K562 (cell line): ENCODE measurements around the gene LRRC27. TPM values are rescaled to one million over a fixed set of nuclear protein-coding genes. Genes with fewer than 3 reads are reported as not detected.

Source experiments
- ATAC-seq: fragments of 200-7000 bp; cut with Tn5 transposase; 3 replicates; pipeline ENCODE4 v1.9.1; 2020; ENCODE audit warnings: moderate library complexity
- BruUV-seq: library from RNA; stranded (reverse); fragments of 400-500 nt; replicated peaks from 2 replicates; lab custom pipeline; 2021; lab: Mats Ljungman, UMichigan
- CTCF ChIA-PET: fragments of 300-600 bp; formaldehyde crosslinking; extraction: SDS; loops from one replicate; lab custom pipeline; 2021; ENCODE audit warnings: low intra/inter-chr PET ratio; lab: Yijun Ruan, JAX
- POLR2A ChIA-PET: fragments of 300-600, 350-650 bp; sonication (Branson Sonifier 250); formaldehyde crosslinking; extraction: SDS; loops from one replicate; lab custom pipeline; 2021; ENCODE audit warnings: antibody characterized with exemption, inconsistent platforms; lab: Yijun Ruan, JAX
- DNase-seq, 4 experiments: peaks; one replicate each; pipeline versions ENCODE4 v3.0.0 to v3.0.0-alpha.2; 2011 to 2018; ENCODE audit warnings: low spot score in 3 of 4, mixed read lengths in 3 of 4; ENCODE audit errors: extremely low read depth in 1 of 4
- FAIRE-seq: peaks from 2 replicates; lab custom pipeline; 2011; peaks lifted over from hg19 to GRCh38; lab: Jason Lieb, UNC
- H2AFZ ChIP-seq: 2 replicates; pipeline ENCODE4 v1.6.0; 2011; ENCODE audit warnings: low read depth, low read length, control low read depth, inconsistent platforms
- H3K27ac ChIP-seq: fragments of 200-600 bp; 3 replicates; pipeline ENCODE4 v1.8.0; 2011; ENCODE audit warnings: low read depth, mild to moderate bottlenecking, control low read depth, inconsistent platforms, low read length, moderate library complexity, mixed read lengths; ENCODE audit errors: extremely low read depth
- H3K27me3 ChIP-seq, 2 experiments: fragments of 300-600 bp in 1 of 2; 2 replicates in 1 of 2; 3 replicates in 1 of 2; pipeline versions ENCODE4 v1.6.0 to v1.8.0; 2011; ENCODE audit warnings: inconsistent platforms in 2 of 2, low read length in 2 of 2, mild to moderate bottlenecking in 1 of 2, mixed read lengths in 1 of 2, moderate library complexity in 1 of 2; ENCODE audit not compliant: control insufficient read depth in 2 of 2, insufficient read depth in 2 of 2
- H3K36me3 ChIP-seq: fragments of 300-600 bp; 3 replicates; pipeline ENCODE4 v1.8.0; 2011; ENCODE audit warnings: mild to moderate bottlenecking, low read length, inconsistent platforms; ENCODE audit not compliant: control insufficient read depth, insufficient read depth
- H3K4me1 ChIP-seq, 2 experiments: fragments of 200-600 bp in 1 of 2; replicated peaks in 1 of 2; 2 replicates in 1 of 2; 3 replicates in 1 of 2; pipeline versions ENCODE4 v1.5.1 to v1.8.0; 2011; ENCODE audit warnings: inconsistent platforms in 2 of 2, low read length in 2 of 2, mild to moderate bottlenecking in 1 of 2, mixed read lengths in 1 of 2, moderate library complexity in 1 of 2; ENCODE audit not compliant: control insufficient read depth in 2 of 2, insufficient read depth in 2 of 2
- H3K4me2 ChIP-seq: 2 replicates; pipeline ENCODE4 v1.6.1; 2011; ENCODE audit warnings: low read length, control low read depth, inconsistent platforms, mixed read lengths; ENCODE audit not compliant: insufficient read depth
- H3K4me3 ChIP-seq: fragments of 200-600 bp; sonication (generic), shearing (Covaris generic); 2 replicates; pipeline ENCODE4 v1.5.1; 2016; ENCODE audit warnings: control low read depth, inconsistent platforms
- H3K79me2 ChIP-seq: fragments of 200-600 bp; 3 replicates; pipeline ENCODE4 v1.8.0; 2011; ENCODE audit warnings: low read length, inconsistent platforms; ENCODE audit not compliant: control insufficient read depth, insufficient read depth
- H3K9ac ChIP-seq, 2 experiments: 2 replicates each; pipeline versions ENCODE4 v1.6.0 to v1.6.1; 2011; ENCODE audit warnings: low read depth in 2 of 2, low read length in 2 of 2, control low read depth in 1 of 2, inconsistent platforms in 1 of 2, mild to moderate bottlenecking in 1 of 2, mixed read lengths in 1 of 2; ENCODE audit not compliant: insufficient read depth in 1 of 2
- H3K9me1 ChIP-seq: one replicate; pipeline ENCODE4 v1.6.0; 2011; ENCODE audit warnings: inconsistent platforms, mild to moderate bottlenecking, low read length, moderate library complexity; ENCODE audit not compliant: control insufficient read depth, insufficient read depth
- H3K9me3 ChIP-seq: replicated peaks from 2 replicates; pipeline ENCODE4 v1.5.1; 2011; ENCODE audit warnings: low read depth, low read length, inconsistent platforms; ENCODE audit not compliant: control insufficient read depth, insufficient read depth
- H4K20me1 ChIP-seq: replicated peaks from 2 replicates; pipeline ENCODE4 v1.6.1; 2011; ENCODE audit warnings: low read length, inconsistent platforms, mixed read lengths; ENCODE audit not compliant: control insufficient read depth, insufficient read depth
- ARHGAP35 ChIP-seq: fragments of 450-650 bp; IDR thresholded peaks from 2 replicates; pipeline ENCODE4 v1.6.1; 2018; ENCODE audit not compliant: partially characterized antibody
- CGGBP1 ChIP-seq: fragments of 250-450 bp; sonication (Bioruptor Pico); IDR thresholded peaks from 2 replicates; pipeline ENCODE4 v1.9.0; 2021; ENCODE audit warnings: mild to moderate bottlenecking
- CHAMP1 ChIP-seq: fragments of 450-650 bp; IDR thresholded peaks from 2 replicates; pipeline ENCODE4 v1.6.1; 2016; ENCODE audit warnings: mild to moderate bottlenecking
- HNRNPLL ChIP-seq: fragments of 200-400 bp; formaldehyde crosslinking; IDR thresholded peaks from 2 replicates; pipeline ENCODE4 v1.6.1; 2017; ENCODE audit warnings: low read length, low read depth, mild to moderate bottlenecking; ENCODE audit not compliant: poor library complexity, severe bottlenecking
- HOMEZ ChIP-seq: fragments of 250-450 bp; sonication (Bioruptor Pico); IDR thresholded peaks from 2 replicates; pipeline ENCODE4 v1.4.0; 2020; ENCODE audit warnings: mild to moderate bottlenecking, moderate library complexity
- MTA3 ChIP-seq: fragments of 450-650 bp; formaldehyde crosslinking; IDR thresholded peaks from 2 replicates; pipeline ENCODE4 v1.6.1; 2017; ENCODE audit warnings: mild to moderate bottlenecking, borderline replicate concordance
- MYC ChIP-seq, 2 experiments: fragments of 250-450 bp in 1 of 2; sonication (Bioruptor Pico) in 1 of 2; IDR thresholded peaks; 2 replicates each; pipeline versions ENCODE4 v1.5.1 to v1.6.1; 2012 to 2021; ENCODE audit warnings: low read depth in 2 of 2, borderline replicate concordance in 1 of 2, improper control_type of control experiment in 1 of 2, low read length in 1 of 2, mild to moderate bottlenecking in 1 of 2, moderate library complexity in 1 of 2
- POLR3A ChIP-seq: IDR thresholded peaks from 2 replicates; pipeline ENCODE4 v1.6.1; 2011; ENCODE audit warnings: borderline replicate concordance, mild to moderate bottlenecking, moderate library complexity; ENCODE audit not compliant: insufficient read length, insufficient read depth; ENCODE audit errors: extremely low read depth
- PRDM10 ChIP-seq: fragments of 450-650 bp; IDR thresholded peaks from 2 replicates; pipeline ENCODE4 v1.6.1; 2018; ENCODE audit not compliant: partially characterized antibody
- SAFB ChIP-seq: fragments of 200-400 bp; formaldehyde crosslinking; IDR thresholded peaks from 2 replicates; pipeline ENCODE4 v1.6.1; 2017; ENCODE audit warnings: low read depth, low read length, borderline replicate concordance
- ZC3H11A ChIP-seq: IDR thresholded peaks from 2 replicates; pipeline ENCODE4 v1.6.1; 2012; ENCODE audit warnings: low read depth, low read length, improper control_type of control experiment
- ZNF311 ChIP-seq: fragments of 250-450 bp; sonication (Bioruptor Pico); IDR thresholded peaks from 2 replicates; pipeline ENCODE4 v1.4.0; 2020; ENCODE audit warnings: mild to moderate bottlenecking, moderate library complexity
- ZNF586 ChIP-seq: fragments of 450-650 bp; formaldehyde crosslinking; conservative IDR thresholded peaks from 2 replicates; pipeline ENCODE4 v1.4.0; 2020; ENCODE audit warnings: mild to moderate bottlenecking, moderate library complexity
- WGBS: fragments of 100-300 bp; shearing (Covaris generic); methylation state at CpG from one replicate; pipeline ENCODE4 v1.1.6; 2016; ENCODE audit warnings: low coverage, mixed read lengths; ENCODE audit not compliant: insufficient coverage; ENCODE audit errors: missing lambda C conversion rate; 5-methylcytosine and 5-hydroxymethylcytosine counted together
- in situ Hi-C: fragments of 300-500 bp; cut with MboI; formaldehyde crosslinking; loops from 4 replicates; pipeline ENCODE4 v1.15.0; 2018; ENCODE audit warnings: inconsistent platforms, mixed read lengths
- intact Hi-C: fragments of 100-400 bp; cut with micrococcal nuclease; formaldehyde crosslinking; loops from 2 replicates; pipeline ENCODE4 v1.14.2; 2022
- polyA plus RNA-seq, 8 experiments: library from polyadenylated mRNA; depleted of rRNA in 4 of 8; stranded (reverse) in 5 of 8; unstranded in 3 of 8; fragments of >200 nt; fragmentation: Nextera tagmentation in 2 of 8; fragmentation: Illumina TruSeq in 1 of 8; extraction: Ambion mirVana in 2 of 8; extraction: Trizol in 1 of 8; gene quantifications; 2 replicates each; pipeline versions ENCODE4 v1.2.1 to v1.2.3, GENCODE V29; 2011 to 2014; ENCODE audit warnings: inconsistent platforms in 1 of 8, missing spikeins in 1 of 8
- total RNA-seq, 7 experiments: library from RNA; depleted of rRNA in 6 of 7; stranded (reverse); fragments of >200 nt in 6 of 7; fragmentation: Illumina TruSeq in 2 of 7; extraction: Trizol in 2 of 7; gene quantifications; 2 replicates each; pipeline versions ENCODE4 v1.2.1 to v1.2.3, GENCODE V29; 2011 to 2021; ENCODE audit warnings: low replicate concordance in 1 of 7

The LRRC27 gene
- total and polyA plus RNA-seq, 9 of the 15 experiments (the other 6 are each of a cell fraction or from before 2014, with no cell fraction given), result 0.10 to 2.7 (median 1.4) TPM

- TF ChIP-seq HOMEZ, result no peak
- TF ChIP-seq POLR3A, result no peak
- TF ChIP-seq ZNF311 (CRISPR knock-in tag), result no peak
- no peak for TF ChIP-seq MYC (IDR thresholded peaks at IDR 0.05; ENCODE audit: low read depth, low read length)
- no peak for TF ChIP-seq MYC (CRISPR knock-in tag; IDR thresholded peaks at IDR 0.05; ENCODE audit: borderline replicate concordance, low read depth)
- TF ChIP-seq SAFB, result no peak
Observed at GRCh38 chr10:132406181-132406580, 74.2 kb downstream of the LRRC27 start (continued).

- Histone ChIP-seq H2AFZ (no peak overlapping the region), H3K9ac (no peak overlapping the region), H3K36me3 (peaks cover 12% of the 10 kb centered on the region; the same call in 1 of the 3 replicates), H3K79me2 (no peaks in the 10 kb centered on the region), H4K20me1 (no peaks in the 10 kb centered on the region), H3K9me3 (no peaks in the 10 kb centered on the region), H3K9me1 (no peaks in the 10 kb centered on the region), H3K4me2 (no peak overlapping the region), H3K27ac (no peak overlapping the region), H3K27me3 (no peaks in the 10 kb centered on the region), H3K4me3 (no peak overlapping the region), H3K4me1 (peaks cover 0 to 51% of the 10 kb centered on the region in 2 experiments; a peak in 2 of 5 replicates)
- ChIA-PET CTCF (no interaction called here), POLR2A (interaction anchor here (0.6 kb wide), 1 partner anchor 15 kb away, joined by 3 read pairs; no protein-coding TSS in a partner anchor)
- intact Hi-C loops (no loop called here), in situ Hi-C loops (no loop called here)
- FAIRE-seq (no peak), DNase-seq (no peak), ATAC-seq (no peak)
- WGBS, result 89% methylated on average over 13 of the region's 16 CpGs
- no TSS peak for BruUV-seq
- no peak for TF ChIP-seq ARHGAP35
- no peak for TF ChIP-seq ZC3H11A
- no peak for TF ChIP-seq MTA3
- no peak for TF ChIP-seq ZNF586 (CRISPR knock-in tag)
- no peak for TF ChIP-seq PRDM10
- TF ChIP-seq HNRNPLL, result no peak
- TF ChIP-seq CGGBP1, result no peak
- TF ChIP-seq CHAMP1, result no peak
Observed at GRCh38 chr10:132406750-132407149, 74.8 kb downstream of the LRRC27 start.
